ENCODE measurements around the gene DAPK1.
"Not testable (repeated sequence)": the region's sequence is repeated elsewhere in the genome, so short reads cannot be mapped to it uniquely, and the experiment has no call there.

Gene DAPK1

GRCh38 chr9:87718852-87719612 is 221.4 kb downstream of the DAPK1 start:
- ATAC-seq: no peak

DNA sequence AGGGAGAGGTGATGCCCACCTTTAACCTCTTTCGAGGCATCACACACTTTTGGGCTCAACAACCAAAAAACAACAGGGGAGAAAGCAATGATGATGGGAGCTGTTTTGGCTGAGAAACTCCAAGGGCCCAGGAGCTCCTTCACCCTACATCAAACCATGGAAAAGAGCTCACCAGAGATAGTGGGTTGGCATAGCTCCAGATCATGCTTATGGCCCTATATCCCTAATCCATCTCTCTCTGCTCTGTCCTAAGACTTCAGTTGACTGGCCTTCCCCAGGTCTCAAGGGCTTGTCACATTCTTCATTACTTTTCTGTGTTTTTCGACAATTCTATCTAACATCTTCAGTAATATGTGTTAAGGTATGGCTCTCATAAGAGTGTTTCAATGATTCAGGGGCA is 222.5 kb downstream of the DAPK1 start:
- no peak for ATAC-seq

GRCh38 chr9:87722393-87723088 is 224.9 kb downstream of the DAPK1 start:
- ATAC-seq: no peak

GRCh38 chr9:87725356-87725899 is 227.8 kb downstream of the DAPK1 start:
- no peak for ATAC-seq

- peak; percentile 67 to 79 for ATAC-seq
Observed at GRCh38 chr9:87725900-87726709, 228.4 kb downstream of the DAPK1 start, which contains the start of gene CTSL. Gene CTSL, plus strand, starts transcription at chr9:87726119. Its CDS starts 1,485 bp downstream, at chr9:87727604.

GRCh38 chr9:87729246-87729645 is 231.6 kb downstream of the DAPK1 start:
- ATAC-seq: no peak

GRCh38 chr9:87731321-87731720 is 233.7 kb downstream of the DAPK1 start:
- no peak for ATAC-seq

- no peak for ATAC-seq
Observed at GRCh38 chr9:87732344-87732743, 234.7 kb downstream of the DAPK1 start.

DNA sequence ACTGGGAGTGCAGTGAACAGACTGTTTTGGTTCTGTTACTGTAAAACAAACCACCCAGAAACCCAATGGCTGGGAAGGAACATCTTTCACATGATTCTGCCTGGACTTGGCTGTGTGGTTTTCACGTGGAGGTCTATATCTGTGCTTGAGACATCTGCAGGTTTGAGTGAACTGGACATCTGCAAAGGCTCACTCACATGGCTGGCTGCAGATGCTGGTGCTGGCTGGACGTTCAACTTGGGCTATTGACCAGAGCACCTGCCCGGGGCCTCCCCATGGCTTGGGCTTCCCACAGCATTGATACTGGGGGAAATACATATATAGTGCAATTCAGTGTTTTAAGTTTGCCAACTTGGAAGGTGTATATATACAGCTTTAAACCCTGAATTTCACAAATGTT is 235.1 kb downstream of the DAPK1 start:
- no peak for ATAC-seq

- no peak for ATAC-seq
Observed at GRCh38 chr9:87733273-87734052, 235.8 kb downstream of the DAPK1 start.

DNA sequence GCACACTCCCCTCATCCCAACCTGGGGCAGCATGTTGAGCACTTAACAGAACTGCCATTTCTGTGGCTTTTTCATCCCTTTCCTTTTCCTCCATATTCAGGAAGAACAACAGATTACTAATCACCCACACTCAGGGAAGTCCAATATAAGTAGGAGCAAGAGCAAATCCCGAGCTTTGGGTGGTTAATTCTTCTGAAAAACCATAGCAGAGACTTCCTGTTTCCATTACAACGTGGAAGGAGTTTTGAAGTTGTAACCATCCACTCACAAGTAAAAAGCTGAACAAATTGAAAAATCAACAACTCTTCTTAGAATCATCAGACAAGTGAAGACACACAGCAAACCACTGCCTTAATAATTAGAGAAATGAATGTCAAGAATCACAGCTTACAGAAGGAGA is 236.4 kb downstream of the DAPK1 start:
- no peak for ATAC-seq

DNA sequence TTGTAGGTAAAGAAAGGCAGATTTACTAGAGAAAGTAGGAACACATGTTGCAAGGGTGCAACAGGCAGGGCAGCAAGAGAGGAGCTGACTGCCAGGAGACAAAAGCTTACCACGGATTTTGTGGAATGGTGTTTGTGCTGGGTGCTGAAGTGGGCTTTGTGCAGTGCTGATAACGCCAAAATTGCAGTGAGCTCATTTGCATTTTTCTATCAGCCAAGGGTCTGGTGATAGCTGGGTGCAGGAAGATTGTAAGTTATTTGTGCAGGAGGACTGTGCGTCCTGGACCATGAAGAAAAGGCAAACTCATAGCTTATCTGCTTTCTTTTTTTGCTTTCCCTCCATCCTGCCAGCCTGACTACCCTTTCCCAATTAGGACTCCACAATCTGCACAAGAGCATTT is 241.9 kb downstream of the DAPK1 start:
- no peak for ATAC-seq

DNA sequence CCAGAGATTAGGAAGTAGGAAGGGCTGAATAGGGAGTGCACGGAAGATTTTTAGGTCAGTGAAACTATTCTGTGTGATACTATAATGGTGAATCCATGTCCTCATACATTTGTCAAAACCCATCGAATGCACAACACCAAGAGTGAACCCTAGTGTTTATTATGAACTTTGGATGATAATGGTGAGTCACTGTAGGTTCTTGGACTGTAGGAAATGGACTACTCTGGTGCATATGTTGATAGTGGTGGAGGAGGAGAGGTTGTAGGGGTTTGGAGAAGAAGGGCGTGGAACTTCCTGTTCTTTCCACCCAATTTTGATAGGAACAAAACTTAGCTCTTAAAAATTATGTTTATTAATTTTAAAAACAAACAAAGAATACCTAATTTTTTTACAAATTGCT is 242.5 kb downstream of the DAPK1 start:
- ATAC-seq: no peak

DNA sequence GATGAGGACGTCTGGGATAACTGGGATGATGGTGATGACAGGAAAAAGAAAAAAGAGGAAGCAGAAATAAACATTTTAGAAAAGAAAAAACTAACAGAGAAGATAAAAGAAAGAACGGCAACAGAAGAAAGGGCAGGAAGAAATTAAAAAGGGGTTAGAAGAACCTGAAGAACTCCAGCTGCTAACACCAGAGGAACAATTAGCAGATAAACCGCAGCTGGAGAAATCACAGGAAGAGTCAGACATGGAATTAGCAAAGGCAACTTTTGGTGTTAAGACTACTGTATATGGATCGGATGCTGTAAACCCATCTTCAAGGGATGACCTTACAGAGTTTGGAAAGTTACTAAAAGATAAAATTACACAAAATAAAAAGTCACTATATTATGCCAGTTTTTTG is 243.7 kb downstream of the DAPK1 start:
- no peak for ATAC-seq

DNA sequence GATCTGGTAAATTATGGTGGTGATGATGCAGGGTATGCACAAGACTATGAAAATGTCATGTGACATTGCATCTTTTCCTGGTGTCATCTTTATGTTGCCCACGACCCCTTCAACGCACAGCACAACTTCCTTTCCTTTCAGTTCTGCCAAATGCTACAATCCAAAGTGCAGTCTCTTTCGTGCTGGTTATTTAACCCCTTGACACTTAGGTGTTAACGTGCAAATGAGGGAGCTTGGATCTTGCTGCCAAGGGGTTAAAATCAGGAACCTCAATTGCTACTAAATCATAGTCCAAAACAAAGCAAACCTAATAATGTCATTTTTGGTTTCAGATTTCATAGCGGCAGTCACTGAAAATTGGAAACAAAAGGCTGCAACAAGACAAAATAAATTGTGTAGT is 244.2 kb downstream of the DAPK1 start:
- ATAC-seq: no peak

GRCh38 chr9:87742813-87743428 is 245.3 kb downstream of the DAPK1 start:
- no peak for ATAC-seq

DNA sequence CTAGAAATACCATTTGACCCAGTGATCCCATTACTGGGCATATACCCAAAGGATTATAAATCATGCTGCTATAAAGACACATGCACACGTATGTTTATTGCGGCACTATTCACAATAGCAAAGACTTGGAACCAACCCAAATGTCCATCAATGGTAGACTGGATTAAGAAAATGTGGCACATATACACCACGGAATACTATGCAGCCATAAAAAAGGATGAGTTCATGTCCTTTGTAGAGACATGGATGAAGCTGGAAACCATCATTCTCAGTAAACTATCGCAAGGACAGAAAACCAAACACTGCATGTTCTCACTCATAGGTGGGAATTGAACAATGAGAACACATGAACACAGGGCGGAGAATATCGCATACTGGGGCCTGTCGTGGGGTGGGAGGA is 246.6 kb downstream of the DAPK1 start:
- not testable (repeated sequence) for ATAC-seq

- no peak for ATAC-seq
Observed at GRCh38 chr9:87746186-87746585, 248.5 kb downstream of the DAPK1 start.

DNA sequence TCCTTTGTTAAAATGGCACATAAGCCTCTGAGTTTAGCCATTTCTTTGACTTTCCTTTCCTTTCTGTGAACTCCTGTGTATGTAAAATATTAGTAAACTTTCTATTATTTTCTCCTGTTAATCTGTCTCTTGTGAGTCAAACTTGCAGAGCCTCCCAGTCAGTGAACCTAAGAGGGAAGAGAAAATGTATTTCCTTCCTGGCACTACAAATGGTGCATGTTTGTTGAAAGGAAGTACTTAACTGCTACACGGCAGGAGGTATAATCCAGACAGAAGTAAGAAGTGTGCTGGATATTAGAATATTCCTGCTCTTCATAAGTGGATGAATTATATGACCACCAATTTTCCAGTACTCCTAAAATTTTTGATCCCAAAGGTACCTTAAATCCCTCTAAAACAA is 251.2 kb downstream of the DAPK1 start:
- ATAC-seq: no peak

GRCh38 chr9:87749335-87750035 is 251.8 kb downstream of the DAPK1 start:
- no peak for ATAC-seq

- no peak for ATAC-seq
Observed at GRCh38 chr9:87750726-87751125, 253.1 kb downstream of the DAPK1 start.

All from activated CD4-positive, CD25-positive, alpha-beta regulatory T cell treated with anti-CD3 and anti-CD28 coated beads, Interleukin-2, amount 50 U/mL, for 24 hours (primary cell).